Measurements from ENCODE around the gene MTMR1. TPM values are rescaled to one million over a fixed set of nuclear protein-coding genes. Genes with fewer than 3 reads are reported as not detected.

Gene MTMR1
- total RNA-seq = 21.7 TPM
- long read RNA-seq, full-length matches to known transcripts = 1 of 8 reads
- long read RNA-seq, partial matches to known transcripts = 1 of 8 reads
- long read RNA-seq, other reads (novel, unspliced or antisense) = 6 of 8 reads

GRCh38 chrX:150692831-150693724 lies at the start of gene MTMR1:
Gene MTMR1, plus strand, starts transcription at chrX:150693396. Its CDS starts 135 bp downstream, at chrX:150693531.
- intact Hi-C loops (cut with DNase I) = no loop called here
- DNase-seq (ENCODE audit: low spot score) = no peak

DNA sequence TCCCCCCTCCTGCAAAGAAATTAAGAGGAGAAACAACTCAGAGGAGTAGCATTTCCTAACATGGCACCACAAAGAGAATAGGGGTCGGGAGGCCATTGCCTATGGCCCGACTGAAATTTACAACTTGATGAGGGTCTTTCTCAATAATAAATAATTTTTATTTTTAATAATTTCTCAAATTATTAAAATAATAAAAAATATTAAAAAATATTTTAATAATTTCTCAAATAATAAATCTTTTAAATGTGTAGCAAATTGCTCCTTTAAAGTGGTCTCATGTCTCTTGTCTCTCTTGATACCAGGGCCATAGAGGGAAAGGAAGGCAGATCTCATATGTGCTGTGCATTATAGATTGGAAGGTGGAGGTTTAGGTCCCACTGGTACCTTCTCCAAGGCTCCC lies 49.2 kb upstream of the MTMR1 start:
- DNase-seq (ENCODE audit: low spot score) = no peak
- intact Hi-C loops (cut with DNase I) = no loop called here

GRCh38 chrX:150644422-150644821 lies 48.8 kb upstream of the MTMR1 start:
- no peak for DNase-seq (ENCODE audit: low spot score)
- intact Hi-C loops (cut with DNase I) = no loop called here

DNA sequence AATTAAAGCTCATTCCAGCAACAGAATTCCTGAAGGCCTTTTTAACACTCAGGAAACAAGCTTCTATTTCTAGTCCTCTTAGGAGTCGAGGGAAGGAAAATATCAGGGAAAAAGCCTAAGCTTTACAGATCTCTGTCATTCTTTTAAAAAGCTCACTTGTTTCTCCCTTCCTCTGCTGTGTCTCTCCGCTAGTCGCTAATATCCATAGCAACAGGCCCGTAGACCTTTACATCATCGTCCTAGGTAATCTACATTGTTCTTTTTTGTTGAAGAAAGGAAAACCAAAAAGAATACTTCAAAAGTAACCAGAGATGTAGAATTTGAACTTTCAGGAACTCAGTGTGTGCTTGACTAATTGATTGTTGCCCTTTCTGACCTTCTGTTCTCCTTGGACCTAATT lies 45.9 kb upstream of the MTMR1 start:
- intact Hi-C loops (cut with DNase I) = no loop called here
- DNase-seq (ENCODE audit: low spot score) = no peak

GRCh38 chrX:150648296-150648940 lies 44.8 kb upstream of the MTMR1 start:
- no peak for DNase-seq (ENCODE audit: low spot score)
- intact Hi-C loops (cut with DNase I) = no loop called here

DNA sequence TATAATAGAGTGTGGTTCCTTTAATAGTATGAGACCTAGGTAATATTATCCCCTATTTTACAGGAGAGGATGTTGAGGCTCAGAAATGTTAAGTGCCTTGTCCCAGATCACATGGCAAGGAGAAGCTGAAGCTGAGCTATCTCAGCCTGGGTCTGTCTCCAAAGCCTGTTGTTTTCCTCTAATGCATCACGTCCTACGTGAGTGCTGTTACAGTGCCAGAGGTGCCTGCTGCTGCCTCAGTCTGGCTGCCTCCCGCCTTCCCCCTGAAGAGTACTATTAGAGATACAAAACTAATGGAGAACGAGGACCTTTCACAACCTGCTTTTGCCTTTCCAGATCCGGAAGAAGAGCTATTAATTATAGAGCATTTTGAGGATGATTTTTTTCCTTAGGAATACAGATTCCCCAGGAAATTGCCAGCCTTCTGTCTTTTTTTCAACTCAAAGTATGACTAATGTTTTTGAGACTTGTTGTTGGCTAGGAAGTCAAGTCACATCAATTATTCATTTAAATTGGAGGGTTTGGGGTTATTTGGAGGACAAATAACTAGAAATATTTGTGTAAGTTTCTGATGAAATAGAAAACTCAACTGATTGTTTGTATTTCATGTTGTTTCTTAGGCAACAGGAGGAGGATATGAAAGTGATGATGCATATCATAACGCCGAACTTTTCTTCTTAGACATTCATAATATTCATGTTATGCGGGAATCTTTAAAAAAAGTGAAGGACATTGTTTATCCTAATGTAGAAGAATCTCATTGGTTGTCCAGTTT lies 43.9 kb upstream of the MTMR1 start:
- intact Hi-C loops (cut with DNase I) = no loop called here
- no peak for DNase-seq (ENCODE audit: low spot score)

DNA sequence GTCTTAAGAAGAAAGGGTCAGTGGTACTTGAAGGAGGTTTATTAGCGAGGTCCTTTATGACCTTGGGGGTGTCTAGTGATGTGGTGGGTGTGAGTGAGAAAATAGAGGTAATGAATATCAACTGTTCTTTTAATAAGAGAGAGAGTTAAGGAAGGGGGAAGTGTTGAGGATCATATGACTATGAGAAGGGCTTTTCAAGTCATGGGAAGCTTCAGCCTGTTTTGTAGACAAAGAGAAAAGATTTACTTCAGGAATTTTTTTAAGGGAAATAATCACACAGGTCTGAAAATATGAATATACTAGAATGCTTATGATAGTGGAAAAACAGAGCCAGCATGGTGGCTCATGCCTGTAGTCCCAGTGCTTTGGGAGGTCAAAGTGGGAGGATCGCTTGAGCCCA lies 41.3 kb upstream of the MTMR1 start:
- no peak for DNase-seq (ENCODE audit: low spot score)
- intact Hi-C loops (cut with DNase I) = no loop called here

GRCh38 chrX:150655788-150656187 lies 37.4 kb upstream of the MTMR1 start:
- intact Hi-C loops (cut with DNase I) = no loop called here

GRCh38 chrX:150663073-150663472 lies 30.1 kb upstream of the MTMR1 start:
- no peak for DNase-seq (ENCODE audit: low spot score)
- intact Hi-C loops (cut with DNase I) = no loop called here

More at GRCh38 chrX:150655788-150656187, 37.4 kb upstream of the MTMR1 start:
- DNase-seq (ENCODE audit: low spot score) = no peak

- intact Hi-C loops (cut with DNase I) = no loop called here
- DNase-seq (ENCODE audit: low spot score) = no peak
Measured at GRCh38 chrX:150664290-150664689, 28.9 kb upstream of the MTMR1 start.

- intact Hi-C loops (cut with DNase I) = loop anchor here (5.0 kb wide), 1 partner anchor 709 kb away; no protein-coding TSS in a partner anchor
- no peak for DNase-seq (ENCODE audit: low spot score)
Measured at GRCh38 chrX:150676221-150676620, 17.0 kb upstream of the MTMR1 start.

GRCh38 chrX:150680974-150681373 lies 12.2 kb upstream of the MTMR1 start:
- intact Hi-C loops (cut with DNase I) = no loop called here

DNA sequence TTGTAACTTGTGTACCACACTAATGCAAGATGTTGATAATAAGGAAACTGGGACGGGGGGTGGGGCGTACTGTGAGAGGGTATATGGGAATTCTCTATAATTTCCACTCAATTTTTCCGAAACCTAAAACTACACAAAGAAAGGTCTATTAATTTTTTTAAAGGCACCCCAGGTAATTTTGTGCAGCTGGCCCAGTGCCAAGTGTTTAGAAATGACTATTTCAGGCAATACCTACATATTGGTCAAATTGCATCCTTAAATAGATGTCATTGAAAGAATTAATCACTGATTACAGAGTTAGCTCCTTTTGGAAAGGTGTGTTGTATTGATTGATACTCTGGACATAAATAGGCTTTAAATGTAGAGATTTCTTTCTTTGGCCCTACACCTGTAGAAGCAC lies 10.1 kb upstream of the MTMR1 start:
- intact Hi-C loops (cut with DNase I) = no loop called here
- no peak for DNase-seq (ENCODE audit: low spot score)

More at GRCh38 chrX:150680974-150681373, 12.2 kb upstream of the MTMR1 start:
- no peak for DNase-seq (ENCODE audit: low spot score)

- no peak for DNase-seq (ENCODE audit: low spot score)
- intact Hi-C loops (cut with DNase I) = no loop called here
Measured at GRCh38 chrX:150683536-150684146, 9.6 kb upstream of the MTMR1 start.

GRCh38 chrX:150688911-150689451 lies 4.2 kb upstream of the MTMR1 start:
- intact Hi-C loops (cut with DNase I) = no loop called here
- no peak for DNase-seq (ENCODE audit: low spot score)

GRCh38 chrX:150690126-150690525 lies 3.1 kb upstream of the MTMR1 start:
- intact Hi-C loops (cut with DNase I) = no loop called here
- no peak for DNase-seq (ENCODE audit: low spot score)

DNA sequence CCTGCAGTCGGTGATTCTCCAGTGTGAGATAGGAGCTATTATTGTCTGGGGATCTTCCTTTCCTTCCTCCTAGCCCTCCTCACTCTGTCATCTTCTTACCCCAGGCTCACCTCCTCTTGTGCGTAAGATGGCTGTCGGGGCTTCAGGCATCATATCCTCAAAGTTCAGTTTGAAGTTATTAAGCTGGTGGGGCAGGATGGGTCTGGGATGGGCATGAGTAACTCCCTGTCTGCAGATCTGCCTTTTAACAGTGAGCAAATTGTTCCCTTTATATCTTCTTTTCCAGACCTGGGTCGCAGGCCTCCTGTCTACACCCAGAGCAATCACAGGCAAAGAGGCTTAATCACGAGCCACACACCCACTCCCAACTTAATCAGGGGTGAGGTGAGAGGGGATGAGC lies 900 bp upstream of the MTMR1 start:
- intact Hi-C loops (cut with DNase I) = no loop called here
- DNase-seq (ENCODE audit: low spot score) = no peak

GRCh38 chrX:150693725-150694574 lies 754 bp downstream of the MTMR1 start:
- peak; percentile 80 for DNase-seq (ENCODE audit: low spot score)
- intact Hi-C loops (cut with DNase I) = no loop called here
